ENCODE results near the gene TBC1D2. TPM values are rescaled to one million over a fixed set of nuclear protein-coding genes. Genes with fewer than 3 reads are reported as not detected.

Gene TBC1D2
- total and polyA plus RNA-seq, 2 donors (not counting 3 experiments of a cell fraction or from before 2014, with no cell fraction given): 3.4 to 4.5 TPM

DNA sequence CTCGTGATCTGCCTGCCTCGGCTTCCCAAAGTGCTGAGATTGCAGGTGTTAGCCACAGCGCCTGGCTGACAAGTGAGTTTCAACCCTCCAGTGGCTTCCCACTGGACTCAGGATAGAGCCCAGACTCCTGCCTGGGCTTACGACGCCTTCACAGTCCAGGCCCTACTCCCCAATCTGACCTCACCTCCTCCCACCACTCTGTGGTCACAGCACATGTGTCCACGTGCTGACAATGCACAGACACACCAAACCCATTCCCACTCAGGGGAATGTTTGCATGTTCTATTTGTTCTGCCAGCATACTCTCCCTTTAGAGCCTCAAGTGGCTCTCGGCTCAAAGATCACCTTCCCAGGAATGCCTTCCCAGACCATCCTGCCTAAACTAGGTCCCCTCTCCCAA lies 105.3 kb downstream of the TBC1D2 start:
- no peaks in the 10 kb centered on the region for H3K9me1 ChIP-seq (replicated peaks; ENCODE audit: control insufficient read depth, extremely low read depth, insufficient read depth, low read length)
- no peaks in the 10 kb centered on the region for H3K36me3 ChIP-seq (ENCODE audit: control insufficient read depth in 2 of 2, extremely low read depth in 1 of 2, insufficient read depth in 2 of 2, low read length in 2 of 2)
- FAIRE-seq: no peak
- no peaks in the 10 kb centered on the region for H3K9me3 ChIP-seq (replicated peaks; ENCODE audit: control insufficient read depth, insufficient read depth, low read length)
- H3K27me3 ChIP-seq (ENCODE audit: control insufficient read depth in 2 of 2, insufficient read depth in 2 of 2, low read length in 2 of 2): peaks cover 0 to 2% of the 10 kb centered on the region in 2 experiments
- dilution Hi-C loops (cut with MboI; ENCODE audit: extremely low pct_ligation_motif_present, low sequenced_read_pairs) (no loop called here), intact Hi-C loops (cut with micrococcal nuclease) (no loop called here)
- no peak overlapping the region for H3K4me2 ChIP-seq (ENCODE audit: insufficient read depth, low read length)
- TF ChIP-seq GATA2 (IDR thresholded peaks at IDR 0.05; ENCODE audit: insufficient read depth, insufficient read length, low read depth, low read length): no peak
- TF ChIP-seq, protein P1, sequence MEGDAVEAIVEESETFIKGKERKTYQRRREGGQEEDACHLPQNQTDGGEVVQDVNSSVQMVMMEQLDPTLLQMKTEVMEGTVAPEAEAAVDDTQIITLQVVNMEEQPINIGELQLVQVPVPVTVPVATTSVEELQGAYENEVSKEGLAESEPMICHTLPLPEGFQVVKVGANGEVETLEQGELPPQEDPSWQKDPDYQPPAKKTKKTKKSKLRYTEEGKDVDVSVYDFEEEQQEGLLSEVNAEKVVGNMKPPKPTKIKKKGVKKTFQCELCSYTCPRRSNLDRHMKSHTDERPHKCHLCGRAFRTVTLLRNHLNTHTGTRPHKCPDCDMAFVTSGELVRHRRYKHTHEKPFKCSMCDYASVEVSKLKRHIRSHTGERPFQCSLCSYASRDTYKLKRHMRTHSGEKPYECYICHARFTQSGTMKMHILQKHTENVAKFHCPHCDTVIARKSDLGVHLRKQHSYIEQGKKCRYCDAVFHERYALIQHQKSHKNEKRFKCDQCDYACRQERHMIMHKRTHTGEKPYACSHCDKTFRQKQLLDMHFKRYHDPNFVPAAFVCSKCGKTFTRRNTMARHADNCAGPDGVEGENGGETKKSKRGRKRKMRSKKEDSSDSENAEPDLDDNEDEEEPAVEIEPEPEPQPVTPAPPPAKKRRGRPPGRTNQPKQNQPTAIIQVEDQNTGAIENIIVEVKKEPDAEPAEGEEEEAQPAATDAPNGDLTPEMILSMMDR (IDR thresholded peaks at IDR 0.05; ENCODE audit: extremely low read depth in 1 of 2, insufficient read depth in 1 of 2, low read depth in 1 of 2, low read length in 2 of 2): no peak
- TF ChIP-seq POLR2A (IDR thresholded peaks at IDR 0.05; ENCODE audit: low read depth, low read length): no peak
- TF ChIP-seq, protein P2, sequence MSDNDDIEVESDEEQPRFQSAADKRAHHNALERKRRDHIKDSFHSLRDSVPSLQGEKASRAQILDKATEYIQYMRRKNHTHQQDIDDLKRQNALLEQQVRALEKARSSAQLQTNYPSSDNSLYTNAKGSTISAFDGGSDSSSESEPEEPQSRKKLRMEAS (IDR thresholded peaks at IDR 0.05; ENCODE audit: insufficient read depth, insufficient read length): no peak
- no peak for TF ChIP-seq MYC (IDR thresholded peaks at IDR 0.05; ENCODE audit: low read depth, low read length)
- DNase-seq (ENCODE audit: low read depth, low spot score): no peak
- no peaks in the 10 kb centered on the region for H3K79me2 ChIP-seq (ENCODE audit: control insufficient read depth, insufficient read depth, low read length)
- no peak overlapping the region for H3K4me3 ChIP-seq (replicated peaks in 1 of 3; ENCODE audit: insufficient read depth in 1 of 3, low read depth in 1 of 3, low read length in 3 of 3)
- no peaks in the 10 kb centered on the region for H4K20me1 ChIP-seq (replicated peaks; ENCODE audit: control insufficient read depth, extremely low read depth, insufficient read depth, low read length)
- CTCF ChIA-PET: interaction anchor here (1.0 kb wide), 1 partner anchor 22 kb away, joined by 3 read pairs; no protein-coding TSS in a partner anchor
- BruUV-seq (replicated peaks): no TSS peak
- H2AFZ ChIP-seq (ENCODE audit: low read depth, low read length): no peak overlapping the region
- POLR2A ChIA-PET: no interaction called here
- H3K4me1 ChIP-seq (ENCODE audit: control insufficient read depth, extremely low read depth, insufficient read depth, low read length): no peaks in the 10 kb centered on the region
- H3K27ac ChIP-seq (ENCODE audit: insufficient read depth, low read depth, low read length): no peak overlapping the region
- no peak overlapping the region for H3K9ac ChIP-seq (replicated peaks; ENCODE audit: extremely low read depth, insufficient read depth, low read length)

GRCh38 chr9:98149422-98149821 lies 106.0 kb downstream of the TBC1D2 start:
- H3K27ac ChIP-seq (ENCODE audit: insufficient read depth, low read depth, low read length): no peak overlapping the region
- no peak overlapping the region for H3K9ac ChIP-seq (replicated peaks; ENCODE audit: extremely low read depth, insufficient read depth, low read length)
- dilution Hi-C loops (cut with MboI; ENCODE audit: extremely low pct_ligation_motif_present, low sequenced_read_pairs): no loop called here
- H3K9me3 ChIP-seq (replicated peaks; ENCODE audit: control insufficient read depth, insufficient read depth, low read length): no peaks in the 10 kb centered on the region
- no peaks in the 10 kb centered on the region for H3K4me1 ChIP-seq (ENCODE audit: control insufficient read depth, extremely low read depth, insufficient read depth, low read length)
- ChIA-PET CTCF (interaction anchor here (0.6 to 1.2 kb wide), 3 partner anchors 15 to 48 kb away, joined by 3 read pairs; no protein-coding TSS in a partner anchor), POLR2A (no interaction called here)
- H3K4me3 ChIP-seq (replicated peaks in 1 of 3; ENCODE audit: insufficient read depth in 1 of 3, low read depth in 1 of 3, low read length in 3 of 3): no peak overlapping the region
- no TSS peak for BruUV-seq (replicated peaks)
- no peaks in the 10 kb centered on the region for H3K79me2 ChIP-seq (ENCODE audit: control insufficient read depth, insufficient read depth, low read length)
- no peaks in the 10 kb centered on the region for H3K9me1 ChIP-seq (replicated peaks; ENCODE audit: control insufficient read depth, extremely low read depth, insufficient read depth, low read length)
- TF ChIP-seq, protein P1 (IDR thresholded peaks at IDR 0.05; ENCODE audit: extremely low read depth in 1 of 2, insufficient read depth in 1 of 2, low read depth in 1 of 2, low read length in 2 of 2): no peak
- TF ChIP-seq POLR2AphosphoS5 (IDR thresholded peaks at IDR 0.05; ENCODE audit: insufficient read depth, low read depth, low read length): no peak
- DNase-seq (ENCODE audit: low read depth, low spot score): no peak
- H4K20me1 ChIP-seq (replicated peaks; ENCODE audit: control insufficient read depth, extremely low read depth, insufficient read depth, low read length): no peaks in the 10 kb centered on the region
- H3K36me3 ChIP-seq (ENCODE audit: control insufficient read depth in 2 of 2, extremely low read depth in 1 of 2, insufficient read depth in 2 of 2, low read length in 2 of 2): no peaks in the 10 kb centered on the region
- no peak overlapping the region for H3K4me2 ChIP-seq (ENCODE audit: insufficient read depth, low read length)
- H2AFZ ChIP-seq (ENCODE audit: low read depth, low read length): no peak overlapping the region
- FAIRE-seq: no peak
- H3K27me3 ChIP-seq (ENCODE audit: control insufficient read depth in 2 of 2, insufficient read depth in 2 of 2, low read length in 2 of 2): peaks cover 0 to 2% of the 10 kb centered on the region in 2 experiments
- intact Hi-C loops (cut with micrococcal nuclease): no loop called here

Measured in endothelial cell of umbilical vein (primary cell).